Islet of Langerhans (tissue), 1 donor: ENCODE results near the gene AMN.
"Not testable (repeated sequence)": the region's sequence is repeated elsewhere in the genome, so short reads cannot be mapped to it uniquely, and the experiment has no call there.

Source experiments
- FAIRE-seq: peaks from one replicate; lab custom pipeline; 2011; peaks lifted over from hg19 to GRCh38; lab: Jason Lieb, UNC

Gene AMN

DNA sequence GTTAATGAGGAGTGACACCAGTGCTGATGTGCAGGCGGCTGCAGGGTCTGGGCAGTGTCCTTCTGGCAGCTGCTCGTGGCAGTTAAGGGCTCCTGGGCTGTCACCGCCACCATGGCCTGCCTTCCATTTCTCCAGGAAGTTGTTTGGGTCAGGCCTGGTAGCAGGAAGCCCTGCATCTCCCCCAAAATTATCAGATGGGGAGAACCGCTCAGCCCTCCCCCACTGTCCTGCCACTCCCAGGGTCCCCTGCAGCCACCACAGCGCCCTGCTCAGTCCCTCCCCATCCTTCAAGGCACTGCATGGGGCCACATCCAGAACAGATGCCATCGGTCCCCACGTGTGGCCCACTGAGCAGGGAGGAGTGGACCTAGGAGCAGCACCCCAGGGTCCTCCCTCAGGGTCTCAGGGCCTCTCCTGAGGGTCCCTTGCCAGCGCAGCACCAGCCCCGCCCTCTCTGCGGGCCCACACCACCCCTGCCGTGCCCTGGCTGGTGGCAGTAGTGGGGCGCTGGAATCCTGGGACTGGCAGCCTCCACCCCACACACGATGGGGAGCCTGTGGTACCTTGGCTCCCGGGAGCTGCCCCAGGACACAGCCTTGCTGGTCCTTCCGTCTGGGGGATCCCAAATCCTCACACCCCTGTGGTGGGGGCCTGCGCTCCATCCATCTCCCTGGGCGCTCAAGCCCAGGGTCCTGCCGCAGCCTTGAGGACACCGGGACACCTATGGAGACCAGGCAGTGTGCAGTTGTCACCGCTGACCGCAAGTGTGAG is 10.3 kb upstream of the AMN start:
- FAIRE-seq = no peak

DNA sequence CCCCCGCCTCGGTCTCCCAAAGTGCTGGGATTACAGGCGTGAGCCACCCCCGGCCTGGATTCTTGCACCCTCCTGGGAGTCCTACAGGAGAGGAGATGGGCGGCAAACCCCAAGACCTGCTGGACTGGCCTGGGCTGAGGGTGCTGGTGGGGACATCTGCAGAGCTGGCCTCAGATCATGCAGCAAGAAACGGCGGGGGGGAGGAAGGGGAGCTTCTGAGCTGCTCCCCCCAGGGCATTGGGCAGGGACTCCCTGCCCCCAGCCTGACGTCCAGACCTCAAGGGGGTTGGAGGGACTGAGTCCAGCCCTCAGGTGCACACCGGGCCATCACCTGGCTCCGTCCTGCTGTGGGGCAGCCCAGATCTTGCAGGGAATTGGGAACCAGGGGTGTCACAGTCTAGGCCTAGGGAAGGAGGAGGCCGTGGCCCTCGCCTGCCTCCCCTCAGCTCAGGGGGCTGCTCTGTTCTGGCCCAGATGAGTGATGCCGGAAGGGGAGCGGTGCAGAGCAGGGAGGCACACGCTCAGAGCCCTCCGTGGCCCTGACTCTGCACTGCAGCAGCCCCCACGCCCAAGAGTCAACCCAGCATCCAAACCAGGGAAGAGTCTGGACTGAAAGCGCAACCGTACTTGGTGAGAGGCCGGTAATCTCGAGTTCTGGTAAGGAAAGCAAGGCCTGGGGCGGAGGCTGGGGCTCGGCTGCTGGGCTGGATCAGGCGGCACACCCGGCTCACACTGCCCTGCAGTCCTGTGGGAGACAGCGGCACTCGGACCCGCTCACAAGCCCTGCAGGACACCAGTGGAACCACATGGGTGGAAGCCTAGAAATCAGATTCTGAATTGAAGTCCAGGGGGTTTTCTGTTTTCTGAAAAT is 8.9 kb upstream of the AMN start:
- FAIRE-seq = no peak

DNA sequence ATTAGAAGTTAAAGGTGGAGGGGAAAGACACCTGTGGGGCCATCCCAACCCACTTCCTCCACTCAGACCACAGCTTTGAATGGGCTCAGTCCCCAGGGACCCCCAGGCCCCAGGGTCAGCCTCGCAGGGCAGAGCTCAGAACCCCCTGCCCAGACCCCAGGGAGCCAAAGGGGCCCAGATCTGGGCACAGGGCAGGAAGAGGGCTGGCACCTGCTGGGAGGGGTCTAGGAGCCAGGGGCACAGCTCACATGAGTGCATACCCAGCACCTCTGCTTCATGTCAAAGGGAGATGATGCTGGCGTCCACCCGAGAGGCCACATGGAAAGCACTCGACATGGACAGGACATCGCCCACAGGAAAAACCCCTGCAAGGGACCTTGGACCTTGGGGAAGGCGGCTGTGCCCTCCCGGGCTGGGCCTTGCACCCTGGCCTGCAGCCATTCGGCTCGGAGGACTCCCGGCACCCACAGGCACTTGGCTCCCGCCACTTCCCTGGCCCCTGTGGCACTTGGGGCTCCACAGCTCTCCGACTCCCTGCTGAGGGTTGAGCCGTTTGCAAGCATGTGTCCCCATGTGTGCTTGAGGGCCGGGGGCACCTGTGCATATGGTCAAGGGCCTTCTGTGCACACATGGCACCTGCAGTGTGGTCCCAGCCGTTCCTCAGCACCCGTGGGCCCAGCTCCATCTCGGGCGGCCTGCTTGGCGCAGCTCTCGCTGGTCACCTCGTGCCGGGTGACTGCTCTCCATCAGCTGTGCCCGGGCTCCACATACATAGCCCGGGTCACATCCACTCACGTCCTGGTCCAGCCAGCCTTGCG is 7.8 kb upstream of the AMN start:
- no peak for FAIRE-seq

DNA sequence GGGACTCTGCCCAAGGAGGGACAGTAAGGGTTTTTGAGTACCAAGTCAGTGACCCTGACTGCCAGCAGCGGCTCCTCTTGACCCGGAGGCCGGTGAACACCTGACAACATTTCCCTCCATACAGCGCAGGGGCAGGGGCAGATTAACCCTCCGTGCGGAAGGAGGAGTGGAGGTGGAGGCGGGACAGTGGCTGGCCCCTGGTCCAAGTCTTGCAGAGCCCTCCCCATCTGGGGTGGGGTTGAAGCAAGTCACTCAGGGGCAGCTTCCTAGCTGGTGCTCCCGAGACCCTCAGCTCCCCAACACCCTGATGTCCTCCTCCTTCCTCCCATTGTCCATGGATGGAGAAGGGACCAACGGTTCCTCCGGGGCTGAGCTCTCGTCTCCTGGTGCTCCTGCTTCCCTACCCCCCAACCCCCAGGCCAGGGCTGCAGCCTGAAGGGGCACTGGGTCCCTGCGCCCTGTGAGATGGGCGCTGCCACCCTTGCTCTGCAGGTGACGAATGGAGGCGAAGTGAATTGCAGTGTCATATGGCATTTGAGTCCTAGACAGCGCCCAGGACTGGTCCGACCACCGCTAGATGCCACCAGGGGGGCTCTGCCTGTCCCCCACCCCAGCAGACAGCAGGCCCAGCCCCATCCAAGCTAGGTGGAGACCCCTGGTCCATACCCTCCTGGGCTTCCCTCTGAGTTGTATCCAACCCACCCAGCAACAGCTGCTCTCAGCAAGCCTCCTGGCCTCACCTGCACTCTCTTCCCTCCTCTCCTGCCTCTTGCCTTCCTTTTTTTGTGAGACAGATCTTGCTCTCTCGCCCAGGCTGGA is 7.0 kb upstream of the AMN start:
- no peak for FAIRE-seq

DNA sequence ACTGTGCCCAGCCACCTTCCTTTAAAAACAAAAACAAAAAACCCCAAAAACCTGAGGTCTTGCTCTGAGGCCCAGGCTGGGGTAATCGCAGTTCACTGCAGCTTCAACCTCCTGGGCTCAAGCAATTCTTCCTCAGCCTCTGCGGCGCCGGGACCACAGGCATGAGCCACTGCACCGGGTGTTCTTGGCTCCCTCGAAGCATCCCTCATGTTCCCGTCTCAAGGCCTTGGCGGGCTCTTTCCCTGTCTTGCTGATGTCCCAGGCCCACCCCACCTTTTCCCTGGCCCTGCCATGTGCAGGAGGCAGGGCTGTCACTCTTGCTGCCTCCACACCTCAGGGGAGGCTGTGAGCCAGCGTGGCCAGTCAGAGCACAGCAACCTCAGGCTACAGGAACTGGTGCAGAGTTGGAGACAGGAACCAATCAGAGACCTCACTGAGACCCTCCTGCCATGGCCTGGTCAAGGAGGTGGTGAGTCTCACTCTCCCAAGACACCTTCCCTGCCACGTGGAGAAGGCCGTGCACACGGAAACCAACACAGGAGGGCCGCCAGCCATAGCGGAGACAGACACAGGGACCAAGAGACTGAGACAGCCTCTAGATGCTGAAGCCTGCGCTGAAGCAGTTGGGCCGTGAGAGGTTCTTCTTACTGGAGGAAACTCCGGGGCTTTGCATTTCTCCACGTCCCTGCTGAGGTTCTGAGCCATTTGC is 6.0 kb upstream of the AMN start:
- no peak for FAIRE-seq

DNA sequence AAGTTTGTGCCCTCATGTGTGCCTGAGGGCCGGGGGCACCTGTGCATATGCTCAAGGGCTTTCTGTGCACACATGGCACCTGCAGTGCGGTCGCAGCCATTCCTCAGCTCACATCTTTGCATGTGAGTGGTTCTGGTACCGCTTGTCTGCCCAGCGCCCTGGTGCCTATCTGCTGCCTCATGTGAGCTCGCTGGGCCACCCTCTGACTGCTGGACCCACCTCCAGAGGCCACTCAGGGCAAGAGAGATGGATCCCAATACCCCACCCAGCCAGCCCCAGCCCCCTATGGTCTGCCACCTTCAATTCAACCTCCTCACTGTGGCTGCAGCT is 5.4 kb upstream of the AMN start:
- no peak for FAIRE-seq

DNA sequence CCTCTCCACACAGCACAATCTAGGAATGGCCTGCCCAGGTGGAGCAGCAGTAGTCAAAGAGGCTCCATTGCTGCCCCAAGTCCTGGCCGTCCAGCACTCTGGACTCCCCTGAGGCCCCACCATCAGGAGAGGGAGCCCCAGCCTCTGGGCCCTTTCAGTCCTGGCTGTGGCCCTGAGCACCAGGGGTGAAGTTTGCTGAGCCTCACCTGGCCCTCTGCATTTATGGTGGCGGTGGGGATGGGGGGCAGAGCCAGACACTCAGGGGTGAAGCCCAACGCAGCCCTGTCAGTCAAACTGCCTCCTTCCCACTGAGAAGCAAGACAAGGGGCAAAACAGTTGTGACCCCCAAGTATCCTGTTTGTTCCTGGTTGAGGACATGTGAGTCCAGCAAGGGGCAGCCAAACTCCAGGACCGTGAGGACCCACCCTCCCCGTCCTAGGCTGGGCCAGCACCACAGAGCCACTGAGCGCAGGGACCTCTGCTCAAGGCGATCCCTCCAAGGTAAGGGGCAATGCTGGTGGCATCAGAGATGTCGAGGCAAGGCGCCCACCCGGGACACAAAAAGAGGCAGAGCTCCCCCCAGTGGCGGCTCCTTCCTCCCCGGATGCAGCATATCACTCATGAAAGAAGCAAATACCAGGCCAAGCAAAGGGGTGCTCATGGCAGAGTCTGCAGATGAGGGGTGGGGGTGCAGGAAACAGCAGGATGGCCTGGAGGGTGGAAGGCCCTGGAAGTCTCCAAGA is 4.8 kb upstream of the AMN start:
- no peak for FAIRE-seq

DNA sequence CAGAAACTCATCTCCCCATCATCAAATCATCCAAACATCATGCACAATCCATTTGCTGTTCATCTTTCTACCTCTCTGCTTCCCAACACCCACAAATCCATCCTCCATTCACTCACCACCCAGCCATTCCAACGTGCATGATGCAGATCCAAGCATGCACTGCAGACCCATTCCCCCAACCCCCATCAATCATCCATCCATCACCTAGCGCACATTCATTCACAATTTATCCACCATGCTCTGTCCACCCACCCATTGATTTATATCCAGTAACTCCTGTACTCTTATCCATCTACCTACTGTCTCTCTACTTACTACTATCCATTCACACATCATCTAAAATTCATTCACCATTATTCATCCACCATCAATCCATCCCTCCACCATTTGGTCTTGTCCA is 4.0 kb upstream of the AMN start:
- FAIRE-seq = no peak

- FAIRE-seq = no peak
Observed at GRCh38 chr14:102920273-102920997, 2.0 kb upstream of the AMN start.

DNA sequence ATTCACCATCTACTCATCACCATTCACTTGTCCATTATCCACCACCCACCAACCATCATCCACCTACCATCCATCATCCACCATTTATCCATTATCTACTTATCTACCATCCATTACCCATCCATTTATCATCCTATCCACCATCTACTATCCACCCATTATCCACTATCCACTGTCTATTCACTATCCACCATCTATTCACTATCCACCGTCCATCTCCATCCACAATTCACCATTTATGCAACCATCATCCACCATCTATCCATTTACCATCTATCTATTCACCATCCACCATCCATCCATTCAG is 1.5 kb upstream of the AMN start:
- no peak for FAIRE-seq

DNA sequence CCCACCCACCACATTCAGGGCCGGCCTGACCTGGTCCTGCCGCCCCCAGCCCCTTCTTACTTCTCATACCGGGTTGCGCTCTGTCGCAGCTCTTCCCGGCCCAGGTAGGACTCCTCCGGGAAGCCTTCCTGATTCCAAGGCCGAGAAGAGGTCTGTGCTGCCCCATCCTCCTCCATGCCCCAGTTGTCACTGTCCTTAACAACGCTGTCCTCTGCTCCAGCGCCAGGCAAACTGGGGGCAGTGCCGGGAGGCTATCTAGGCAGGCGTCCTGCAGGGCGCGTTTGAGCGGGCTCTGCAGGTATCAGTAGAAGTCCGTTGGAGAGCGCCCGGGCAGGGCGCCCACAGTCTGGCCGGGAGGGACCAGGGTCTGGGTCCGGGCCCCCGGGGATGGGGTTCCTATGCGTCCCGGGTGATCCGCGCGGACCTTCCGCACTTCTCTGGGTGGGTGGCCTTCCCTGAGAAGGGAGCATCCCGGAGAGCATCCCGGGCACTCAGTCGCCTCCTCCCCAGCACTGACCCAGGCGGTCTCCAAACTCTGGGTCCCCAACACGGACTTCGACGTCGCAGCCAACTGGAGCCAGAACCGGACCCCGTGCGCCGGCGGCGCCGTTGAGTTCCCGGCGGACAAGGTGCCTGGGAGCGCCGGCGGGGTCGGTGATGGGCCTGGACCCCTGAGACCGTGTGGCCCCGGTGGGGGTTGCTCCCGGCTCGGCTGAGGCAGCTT is 900 bp downstream of the AMN start:
- no peak for FAIRE-seq

DNA sequence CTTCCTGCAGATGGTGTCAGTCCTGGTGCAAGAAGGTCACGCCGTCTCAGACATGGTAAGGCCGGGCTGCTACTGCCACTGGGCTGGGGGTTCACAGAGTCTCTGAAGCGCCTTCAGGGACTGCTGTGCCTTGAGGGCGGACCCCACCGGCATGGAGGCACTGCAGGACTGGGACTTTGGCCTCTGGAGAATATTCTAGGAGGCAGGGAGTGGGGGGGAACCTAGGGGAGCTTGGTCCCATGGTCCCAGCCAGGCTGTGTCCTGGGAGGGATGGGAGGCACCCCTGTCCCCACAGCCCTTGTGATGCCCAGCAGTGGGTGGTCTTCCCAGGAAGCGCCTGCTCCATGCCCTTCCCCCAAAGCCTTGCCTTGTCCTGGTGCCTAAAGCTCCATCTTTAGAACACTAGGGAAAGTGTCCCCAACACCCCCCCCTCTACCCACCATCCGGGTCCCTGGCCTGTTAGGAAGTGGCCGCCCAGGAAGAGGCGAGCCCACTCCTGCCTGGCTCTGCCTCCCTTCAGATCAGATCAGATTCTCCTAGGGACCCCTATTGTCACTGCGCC is 1.5 kb downstream of the AMN start:
- FAIRE-seq = no peak

GRCh38 chr14:102924632-102925588 is 2.4 kb downstream of the AMN start:
- FAIRE-seq = no peak

- no peak for FAIRE-seq
Observed at GRCh38 chr14:102925646-102926045, 3.2 kb downstream of the AMN start.

DNA sequence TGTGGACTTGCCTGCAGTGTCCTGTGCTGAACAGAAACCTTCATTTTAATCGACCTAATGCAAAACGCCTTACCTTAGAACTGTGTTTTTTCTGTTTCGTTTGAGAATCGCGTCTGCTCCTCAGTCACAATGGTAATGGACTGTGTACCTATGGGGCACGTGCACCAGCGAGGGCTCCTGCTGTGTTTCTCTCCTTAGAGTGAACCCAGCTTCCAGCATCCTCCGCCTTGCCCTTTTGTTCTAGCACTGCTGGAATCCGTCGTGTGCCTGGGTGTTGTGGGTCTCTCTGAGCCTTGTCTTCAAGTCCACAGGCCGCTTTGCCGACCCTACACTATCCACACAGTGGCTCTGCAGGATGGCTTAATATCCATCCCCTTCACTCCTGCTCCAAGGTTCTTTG is 3.6 kb downstream of the AMN start:
- no peak for FAIRE-seq

DNA sequence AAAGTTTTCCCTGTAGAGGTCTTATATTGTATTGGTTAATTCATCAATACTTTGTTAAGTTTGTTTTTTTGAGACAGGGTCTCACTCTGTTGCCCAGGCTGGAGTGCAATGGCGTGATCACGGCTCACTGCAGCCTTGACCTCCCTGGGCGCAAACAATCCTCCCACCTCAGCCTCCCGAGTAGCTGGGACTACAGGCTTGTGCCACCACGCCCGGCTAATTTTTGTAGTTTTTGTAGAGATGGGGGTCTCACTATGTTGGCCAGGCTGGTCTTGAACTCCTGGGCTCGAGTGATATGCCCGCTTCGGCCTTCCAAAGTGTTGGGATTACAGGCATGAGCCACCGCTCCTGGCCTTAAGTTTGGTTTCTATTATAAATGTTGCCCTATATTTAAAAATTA is 4.4 kb downstream of the AMN start:
- not testable (repeated sequence) for FAIRE-seq

GRCh38 chr14:102927346-102927877 is 4.9 kb downstream of the AMN start:
- no peak for FAIRE-seq
